SJCRH30 (cell line): ENCODE measurements around the gene EPM2A. TPM values are rescaled to one million over a fixed set of nuclear protein-coding genes. Genes with fewer than 3 reads are reported as not detected.

Source experiments
- total RNA-seq: library from RNA; depleted of rRNA; stranded (reverse); fragments of >200 nt; shearing (Covaris generic); gene quantifications from 2 replicates; pipeline ENCODE4 v1.2.3, GENCODE V29; 2014; rRNA removed

Gene EPM2A
- total RNA-seq, 1 experiment from 2014 or later = 3.1 TPM

Other genes with a start within 250 kb of the EPM2A start
- gene FBXO30, start 79.3 kb upstream of the EPM2A start, total RNA-seq = 11.6 and 12.8 TPM in 2 replicates
- 21.5 and 27.6 TPM in 2 replicates for gene SHPRH, start 228.8 kb upstream of the EPM2A start, total RNA-seq